ENCODE data around the gene SLC22A8.
"Not testable (repeated sequence)": the region's sequence is repeated elsewhere in the genome, so short reads cannot be mapped to it uniquely, and the experiment has no call there.

Gene SLC22A8

DNA sequence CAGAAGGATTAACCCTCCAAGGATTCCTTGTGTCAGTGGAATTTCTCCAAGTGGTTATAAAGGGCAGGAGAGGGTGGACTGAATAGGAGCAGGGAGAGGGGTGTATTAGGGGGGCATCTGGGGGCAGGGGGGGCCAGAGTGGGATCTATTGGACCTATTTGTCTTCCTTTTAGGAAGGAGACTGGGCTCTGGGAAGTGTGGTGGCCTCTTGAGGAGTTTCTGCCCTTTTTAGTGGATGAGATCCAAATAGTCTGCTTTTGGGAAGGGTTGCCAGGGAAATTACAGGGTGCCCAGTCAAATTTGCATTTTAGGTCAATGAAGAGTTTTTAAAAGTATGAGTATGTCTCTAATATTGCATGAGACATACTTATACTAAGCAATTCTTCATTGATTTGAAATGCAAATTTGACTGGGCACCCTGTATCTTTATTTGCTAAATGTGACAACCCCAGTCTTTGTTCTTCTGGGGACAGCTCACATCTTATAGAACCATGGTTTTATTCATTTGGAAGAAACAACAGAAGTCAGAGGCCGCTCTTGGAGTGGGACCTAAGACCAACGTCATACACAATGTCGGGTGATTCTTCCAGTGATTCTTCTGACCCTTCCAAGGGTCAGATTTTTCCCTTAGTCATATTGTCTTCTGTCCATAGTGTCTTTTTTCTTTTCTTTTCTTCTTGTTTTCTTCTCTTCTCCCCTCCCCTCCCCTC, 30.4 kb downstream of the SLC22A8 start:
- DNase-seq: no peak

DNA sequence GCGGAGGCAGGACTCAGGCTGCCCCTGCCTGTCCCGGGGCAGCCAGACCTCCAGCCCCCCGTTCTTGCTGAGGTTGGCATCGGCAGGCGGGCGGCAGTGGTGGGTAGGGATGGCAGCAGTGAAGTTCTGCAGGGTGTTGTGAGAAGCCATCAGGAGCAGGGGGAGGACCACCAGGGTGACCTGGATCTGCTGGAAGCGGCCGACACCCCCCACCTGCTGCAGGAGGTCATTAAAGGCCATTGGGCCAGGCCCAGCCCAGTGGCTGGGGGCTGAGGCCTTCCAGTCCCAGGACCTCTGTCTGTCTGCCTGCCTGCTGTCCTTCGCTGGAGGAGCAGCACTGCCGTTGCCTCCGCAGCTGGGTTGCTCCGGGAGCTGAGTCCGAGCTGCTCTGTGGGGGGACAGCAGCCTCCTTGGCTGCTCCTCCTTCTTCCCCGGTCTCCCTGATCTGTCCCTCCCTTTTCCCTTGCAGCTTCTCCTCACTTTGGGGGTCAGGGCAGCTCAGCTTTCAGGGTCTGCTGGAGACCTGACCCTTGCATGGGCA, 31.1 kb downstream of the SLC22A8 start, which contains the start of gene SLC22A6:
SLC22A6 (minus strand) TSS at position 517 of the 541 bp plus-strand sequence; CDS start at position 240, 277 bp downstream.
- DNase-seq: no peak

DNA sequence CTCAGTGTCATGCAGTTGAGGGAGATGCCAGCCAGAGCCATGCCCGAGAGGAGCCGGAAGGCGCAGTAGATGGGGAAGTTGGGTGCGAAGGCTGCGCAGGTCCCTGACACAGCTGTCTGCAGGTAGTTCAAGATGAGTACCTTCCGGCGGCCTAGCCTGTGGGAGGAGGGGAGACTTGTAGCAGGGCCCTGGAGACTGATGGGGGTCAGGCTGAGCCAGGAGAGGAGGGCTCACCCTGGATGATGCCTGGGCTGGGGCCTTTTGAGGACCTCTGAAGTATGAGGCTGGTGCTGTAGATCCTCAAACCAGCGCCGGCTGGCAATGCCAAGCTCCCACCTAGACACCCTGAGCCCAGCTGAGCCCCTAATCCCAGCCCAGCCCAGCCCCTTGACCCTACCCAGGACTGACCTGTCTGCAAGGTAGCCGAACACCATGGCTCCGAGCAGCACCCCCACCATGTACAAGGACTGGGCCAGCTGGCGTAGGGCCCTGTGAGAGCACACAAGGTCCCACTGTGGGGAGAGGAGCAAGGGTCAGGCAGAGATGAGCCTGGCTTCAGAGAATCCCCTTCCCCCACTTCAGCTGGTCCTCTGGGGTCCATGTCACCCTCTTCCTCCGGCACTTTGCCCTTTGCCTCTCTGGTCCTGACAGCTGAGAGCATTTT, 32.0 kb downstream of the SLC22A8 start:
- DNase-seq: no peak

DNA sequence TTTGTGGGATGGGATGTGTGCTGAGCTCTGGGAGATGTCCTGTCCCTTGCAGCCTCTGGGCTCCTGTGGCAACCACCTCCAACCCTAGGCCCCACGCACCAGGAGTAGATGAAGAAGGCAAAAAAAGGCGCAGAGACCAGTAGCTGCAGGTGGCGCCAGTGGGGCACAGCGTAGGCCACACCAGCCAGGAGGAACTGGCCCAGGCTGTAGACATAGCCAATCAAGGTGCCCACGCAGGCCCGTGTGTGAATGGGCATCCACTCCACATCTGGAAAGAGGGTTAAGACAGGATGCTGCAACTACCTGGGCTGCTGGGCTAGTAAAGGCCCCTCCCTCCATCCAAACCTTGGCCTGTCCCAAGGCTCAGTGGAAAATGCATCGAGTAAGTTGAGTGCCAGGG, 33.9 kb downstream of the SLC22A8 start:
- DNase-seq: no peak

DNA sequence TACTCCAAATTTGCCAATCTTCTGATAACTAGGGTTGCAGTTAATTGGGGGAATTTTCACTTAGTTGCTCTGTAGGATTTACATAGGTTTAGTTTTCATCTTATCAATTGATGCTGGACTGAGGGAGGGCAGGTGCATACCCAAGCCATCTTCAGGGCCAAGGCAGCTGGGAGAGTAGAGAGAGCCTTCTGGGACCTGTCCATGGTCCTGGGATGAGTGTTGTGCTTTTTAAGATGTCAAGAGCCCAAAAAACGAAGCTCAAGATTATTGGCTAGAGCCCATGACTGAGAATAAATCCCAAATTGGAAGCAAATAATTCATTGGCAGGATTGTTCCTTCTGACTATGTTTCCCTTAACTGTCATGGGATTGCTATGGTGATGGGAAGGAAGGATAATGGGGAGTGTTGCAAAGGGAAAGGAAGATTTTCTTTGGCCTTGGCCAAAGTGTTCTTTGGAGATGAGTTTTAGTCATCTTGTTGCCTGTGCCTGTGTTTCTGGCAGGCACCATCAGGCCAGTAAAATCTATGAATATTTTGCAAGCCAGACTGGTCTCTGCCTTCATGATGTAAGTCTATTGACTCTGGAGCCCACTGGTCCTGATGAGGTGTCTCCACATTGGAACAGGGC, 35.4 kb downstream of the SLC22A8 start:
- DNase-seq: no peak

DNA sequence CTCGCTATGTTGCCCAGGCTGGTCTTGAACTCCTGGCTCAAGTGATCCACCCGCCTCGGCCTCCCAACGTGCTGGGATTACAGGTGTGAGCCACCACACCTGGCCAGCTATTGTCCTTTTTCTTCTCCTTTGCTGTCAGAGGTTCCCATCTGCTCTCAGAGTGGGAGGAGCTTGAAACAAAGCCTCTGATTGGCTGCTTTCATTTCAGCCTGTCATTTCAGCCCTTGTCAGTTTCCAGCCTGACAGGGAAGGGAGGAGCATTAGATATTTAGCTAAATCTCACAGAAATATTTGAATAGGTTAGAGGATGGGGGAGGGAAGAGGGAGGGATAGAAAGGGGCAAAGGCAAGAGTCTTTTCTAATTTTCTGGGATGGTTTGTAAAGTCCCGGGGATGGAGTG, 39.5 kb downstream of the SLC22A8 start:
- DNase-seq: no peak

DNA sequence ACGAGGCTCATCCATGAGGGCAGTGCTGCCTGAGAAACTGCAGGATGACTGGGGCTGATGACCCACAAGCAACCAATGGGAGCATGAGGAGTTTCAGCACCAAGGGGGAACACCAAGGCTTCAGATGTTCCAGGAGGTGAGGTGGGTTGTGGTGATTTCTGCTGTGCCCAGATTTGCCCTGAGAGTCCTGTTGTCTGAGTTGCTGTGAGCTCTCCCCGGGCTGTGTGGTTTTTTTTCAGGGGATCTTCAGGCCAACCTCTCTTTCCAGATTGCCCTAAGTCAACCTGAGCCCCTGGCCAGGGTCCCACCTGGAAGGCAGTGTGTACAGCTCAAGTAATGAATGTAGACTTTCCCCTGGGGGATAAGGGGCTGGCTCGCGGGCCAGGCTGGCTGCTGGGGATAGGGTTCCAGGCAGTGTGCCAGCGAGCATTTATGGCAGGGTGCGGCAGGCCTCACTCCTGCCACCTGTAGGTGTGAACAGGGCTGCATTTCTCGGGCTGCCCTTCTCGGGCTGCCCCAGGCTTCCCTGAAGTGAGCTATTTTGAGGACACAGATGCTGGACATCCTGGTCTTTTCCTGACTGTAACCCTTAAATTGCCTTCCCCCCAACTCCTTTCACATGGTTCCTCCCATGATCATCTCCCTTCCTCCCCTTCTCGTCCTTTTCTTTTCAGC, 40.7 kb downstream of the SLC22A8 start:
- no peak for DNase-seq

DNA sequence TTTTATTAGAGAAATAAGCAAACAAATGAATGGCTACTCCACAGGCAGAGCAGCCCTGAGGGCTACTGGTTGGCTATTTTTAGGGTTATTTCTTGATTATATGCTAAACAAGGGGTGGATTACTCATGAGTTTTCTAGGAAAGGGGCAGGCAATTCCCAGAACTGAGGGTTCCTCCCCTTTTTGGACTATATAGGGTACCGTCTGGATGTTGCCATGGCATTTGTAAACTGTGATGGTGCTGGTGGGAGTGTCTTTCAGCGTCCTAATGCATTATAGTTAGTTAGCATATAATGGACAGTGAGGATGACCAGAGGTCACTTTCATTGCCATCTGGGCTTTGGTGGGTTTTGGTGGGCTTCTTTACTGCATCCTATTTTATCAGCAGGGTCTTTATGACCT, 50.1 kb downstream of the SLC22A8 start:
- no peak for DNase-seq

DNA sequence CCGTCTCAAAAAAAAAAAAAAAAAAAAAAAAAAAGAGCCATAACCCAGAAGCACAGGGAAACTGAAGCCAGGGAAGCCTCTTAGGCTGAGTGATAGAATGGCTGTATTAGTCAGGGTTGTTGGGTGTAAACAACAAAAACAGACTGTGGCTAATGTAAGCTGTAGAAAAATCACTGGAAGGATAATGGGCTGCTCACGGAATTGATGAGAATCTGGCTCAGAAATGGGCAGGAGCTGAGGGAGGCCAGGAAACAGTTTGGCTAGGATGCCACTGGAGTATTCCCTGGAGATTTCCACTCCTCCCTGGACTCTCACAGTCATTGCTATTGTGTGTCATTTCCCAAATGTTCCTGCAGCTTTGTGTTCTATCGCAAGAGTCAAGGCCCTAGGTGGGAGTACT, 53.2 kb downstream of the SLC22A8 start:
- no peak for DNase-seq

DNA sequence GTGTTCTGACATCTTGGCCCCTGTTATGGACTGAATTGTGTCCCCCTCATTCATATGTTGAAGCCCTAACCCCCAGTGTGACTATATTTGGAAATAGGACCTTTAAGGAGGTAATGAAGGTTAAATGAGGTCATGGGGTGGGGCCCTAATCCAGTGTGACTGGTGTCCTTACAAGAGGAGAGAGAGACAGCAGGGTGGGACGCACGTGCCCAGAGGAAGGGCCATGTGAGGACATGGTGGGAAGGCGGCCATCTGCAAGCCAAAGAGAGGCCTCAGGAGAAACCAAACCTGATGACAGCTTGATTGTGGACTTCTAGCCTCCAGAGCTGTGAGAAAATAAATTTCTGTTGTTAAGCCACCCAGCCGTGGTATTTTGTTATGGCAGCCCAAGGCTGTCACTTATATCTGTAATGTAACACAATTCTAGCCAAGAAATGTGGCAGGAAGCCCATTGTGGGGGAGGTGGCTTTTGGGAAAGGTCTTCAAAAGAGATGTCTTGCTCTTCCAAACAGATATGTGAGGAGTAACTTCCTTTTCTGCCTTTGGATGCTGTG, 54.5 kb downstream of the SLC22A8 start:
- no peak for DNase-seq

DNA sequence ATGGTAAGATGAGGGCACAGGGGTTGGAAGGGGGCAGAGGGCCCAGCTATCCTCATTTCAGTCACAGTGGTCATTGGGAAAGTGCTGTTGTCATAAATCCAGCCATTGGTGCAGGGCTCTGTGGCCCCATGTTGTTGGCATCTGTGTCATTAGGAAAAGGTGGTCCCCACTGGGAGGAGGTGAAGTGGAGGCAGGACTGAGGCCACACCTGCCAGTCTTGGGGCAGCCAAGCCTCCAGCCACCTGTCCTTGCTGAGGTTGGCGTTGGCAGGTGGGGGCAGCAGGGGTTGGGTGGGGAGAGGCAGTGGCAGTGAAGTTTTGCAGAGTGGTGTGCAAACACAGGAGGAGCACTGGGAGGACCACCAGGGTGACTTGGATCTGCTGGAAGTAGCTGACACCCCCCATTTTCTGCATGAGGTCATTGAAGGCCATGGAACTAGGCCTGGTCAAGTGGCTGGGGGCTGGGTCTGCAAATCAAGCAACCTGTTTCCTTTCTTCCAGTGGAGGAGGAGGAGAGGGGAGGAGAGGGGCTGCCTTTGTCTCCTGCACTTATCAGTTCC, 56.1 kb downstream of the SLC22A8 start:
- DNase-seq: no peak

DNA sequence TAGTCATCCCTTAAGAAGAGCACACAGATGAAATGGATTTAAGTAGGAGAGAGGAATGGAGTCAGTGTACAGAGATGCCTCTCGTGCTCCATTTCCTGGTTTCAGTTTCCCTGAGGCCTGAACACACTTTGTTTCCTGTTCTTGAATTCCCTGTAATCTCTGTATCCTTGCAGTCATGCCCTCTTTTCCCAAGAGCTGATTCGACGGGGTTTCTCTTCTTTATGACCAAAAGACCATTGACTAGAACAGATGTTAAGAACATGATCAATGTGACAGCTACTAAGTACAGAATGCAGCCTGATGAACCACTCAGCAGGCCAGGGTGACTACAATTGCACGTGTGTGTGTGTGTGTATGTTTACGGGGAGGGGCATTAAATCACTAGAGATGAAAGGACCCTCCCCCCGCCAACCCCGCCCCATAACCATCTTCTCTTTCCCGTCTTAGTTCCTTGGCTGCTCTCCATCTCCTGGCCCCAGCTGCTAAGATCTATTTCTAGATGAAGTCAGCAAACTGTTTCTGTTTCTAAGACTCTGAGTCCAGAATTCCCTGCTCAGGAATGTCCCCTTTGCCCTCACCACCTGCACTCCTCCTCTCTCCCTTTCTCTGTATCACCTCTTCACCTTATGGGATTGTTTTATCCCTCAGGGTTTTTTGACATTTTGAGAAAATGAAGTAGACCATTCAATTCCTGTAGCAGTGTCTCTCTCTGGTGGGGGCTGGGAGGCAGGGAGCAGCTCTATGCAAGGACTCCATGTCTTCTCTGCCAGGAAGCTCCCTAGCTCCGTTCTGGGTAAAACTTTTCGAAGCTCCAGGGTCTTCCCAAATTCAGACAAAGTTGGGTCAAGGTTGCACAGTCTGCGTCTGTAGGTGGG, 56.9 kb downstream of the SLC22A8 start:
- no peak for DNase-seq

DNA sequence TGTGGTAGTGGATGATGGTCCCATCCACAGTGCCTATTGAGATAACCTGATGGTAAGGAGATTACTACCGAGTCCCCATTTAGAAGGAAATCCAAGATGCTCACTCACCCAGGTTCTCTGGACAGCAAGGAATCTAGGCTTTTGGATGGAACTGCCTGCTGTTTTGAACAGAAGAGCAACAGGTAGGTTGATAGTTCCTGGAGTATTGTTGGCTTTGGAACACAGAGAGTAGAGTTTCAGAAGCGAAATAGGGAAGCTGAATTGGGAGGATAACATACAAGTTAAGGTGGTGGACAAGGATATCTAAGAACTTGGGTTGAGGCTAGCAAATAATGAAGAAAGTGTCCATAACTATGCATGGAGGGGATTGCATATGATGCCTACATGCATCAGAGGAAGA, 58.5 kb downstream of the SLC22A8 start:
- no peak for DNase-seq

DNA sequence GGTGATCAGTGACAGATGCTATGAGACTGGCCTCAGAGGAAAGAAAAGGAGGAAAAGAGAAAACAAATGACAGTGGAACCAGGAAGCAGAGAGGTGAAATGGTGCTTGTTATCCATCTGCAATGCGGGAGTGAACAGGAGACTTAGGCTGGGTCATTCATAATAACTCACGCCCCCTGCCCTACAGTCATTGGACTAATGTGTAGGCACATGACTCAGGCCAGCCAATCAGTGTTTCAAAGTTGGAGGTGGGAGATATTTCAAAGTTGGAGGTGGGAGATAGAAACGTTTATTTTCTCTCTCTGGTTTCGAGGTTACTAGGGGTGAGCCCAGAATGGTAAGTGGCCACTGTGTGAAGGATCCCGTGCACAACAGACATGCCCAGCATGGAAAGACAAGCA, 61.2 kb downstream of the SLC22A8 start:
- no peak for DNase-seq

DNA sequence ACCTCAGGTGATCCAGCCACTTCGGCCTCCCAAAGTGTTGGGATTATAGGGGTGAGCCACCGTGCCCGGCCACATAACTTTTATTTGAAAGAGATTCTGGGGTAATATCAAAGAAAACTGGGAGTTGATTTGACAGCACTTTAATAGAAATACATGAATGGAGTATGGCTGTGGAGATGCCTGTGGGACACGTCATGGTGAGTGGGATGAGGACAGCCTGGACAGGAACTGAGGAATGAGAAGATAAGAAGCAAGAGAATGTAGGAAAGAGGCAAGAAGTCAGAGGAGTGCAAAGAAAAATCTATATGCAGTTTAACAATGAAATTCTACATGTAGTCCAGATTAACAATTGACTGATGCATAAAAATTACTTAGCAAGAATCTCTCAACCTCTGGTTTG, 61.8 kb downstream of the SLC22A8 start:
- DNase-seq: no peak

DNA sequence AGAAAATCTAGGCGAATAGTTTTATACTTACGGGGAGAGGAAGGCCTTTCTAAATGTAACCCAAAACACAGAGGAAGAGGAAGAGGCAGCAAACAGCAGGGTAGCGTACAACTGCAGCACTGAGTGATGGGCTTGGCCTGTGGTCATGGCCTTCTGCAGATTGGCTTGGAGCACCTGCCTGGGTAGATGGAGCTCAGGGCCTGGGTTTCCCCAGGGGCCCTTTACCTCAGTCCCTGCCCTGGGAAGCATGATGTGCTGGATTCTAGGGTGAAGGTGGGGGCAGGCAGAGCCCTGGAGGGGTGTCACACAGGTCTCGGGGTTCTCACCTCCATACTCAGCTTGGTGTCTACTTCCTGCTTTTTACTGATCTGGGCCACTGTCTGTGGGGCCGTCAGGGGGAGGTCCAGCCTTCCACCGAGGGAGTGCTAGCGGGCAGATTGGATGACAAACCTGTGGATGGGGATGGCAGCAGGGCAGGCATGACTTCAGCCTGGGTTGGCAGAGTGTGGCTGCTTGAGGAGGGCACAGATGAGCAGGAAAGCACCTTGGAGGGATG, 66.8 kb downstream of the SLC22A8 start:
- no peak for DNase-seq

DNA sequence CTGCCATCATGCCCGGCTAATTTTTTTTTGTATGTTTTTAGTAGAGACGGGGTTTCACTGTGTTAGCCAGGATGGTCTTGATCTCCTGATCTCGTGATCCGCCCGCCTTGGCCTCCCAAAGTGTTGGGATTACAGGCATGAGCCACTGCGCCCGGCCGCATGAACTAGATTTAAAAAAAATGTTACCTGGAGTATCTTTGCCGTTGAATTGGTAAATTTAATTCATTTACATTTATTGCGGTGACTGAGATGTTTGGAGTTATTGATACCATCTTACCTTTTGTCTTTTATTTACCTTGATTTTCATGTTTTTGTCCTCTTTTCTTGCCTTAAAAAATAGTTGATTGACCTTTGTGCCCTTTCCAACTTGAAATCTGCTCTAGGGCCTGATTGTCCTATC, 70.1 kb downstream of the SLC22A8 start:
- DNase-seq: not testable (repeated sequence)

Data from CD4-positive, alpha-beta T cell treated with Interleukin-10 for 1 hour (primary cell).